KMS-11 (cell line): ENCODE data around the gene PARD3B.

Source experiments
- H2AFZ ChIP-seq: fragments of 200-600 bp; sonication (generic); 2 replicates; pipeline ENCODE4 v1.6.1; 2016; ENCODE audit warnings: antibody characterized with exemption, mixed run types, low read depth
- H3K27ac ChIP-seq: fragments of 200-600 bp; sonication (generic); 2 replicates; pipeline ENCODE4 v1.6.1; 2016; ENCODE audit warnings: mild to moderate bottlenecking, mixed run types
- H3K27me3 ChIP-seq: fragments of 200-600 bp; sonication (generic); 2 replicates; pipeline ENCODE4 v1.6.1; 2017; ENCODE audit warnings: mild to moderate bottlenecking, low read depth, mixed run types, moderate library complexity; ENCODE audit not compliant: insufficient read depth
- H3K36me3 ChIP-seq: fragments of 200-600 bp; sonication (generic); 2 replicates; pipeline ENCODE4 v1.6.1; 2017; ENCODE audit warnings: mild to moderate bottlenecking, mixed run types; ENCODE audit not compliant: insufficient read depth
- H3K4me1 ChIP-seq: fragments of 200-600 bp; sonication (generic); 2 replicates; pipeline ENCODE4 v1.6.1; 2016; ENCODE audit warnings: mild to moderate bottlenecking, low read depth, mixed run types; ENCODE audit not compliant: poor library complexity, severe bottlenecking
- H3K4me2 ChIP-seq: fragments of 200-600 bp; sonication (generic); 2 replicates; pipeline ENCODE4 v1.7.0; 2016; ENCODE audit warnings: mild to moderate bottlenecking, mixed run types
- H3K4me3 ChIP-seq: fragments of 200-600 bp; sonication (generic); IDR thresholded peaks from 2 replicates; pipeline ENCODE4 v1.6.1; 2017; ENCODE audit warnings: low read depth, low read length, mixed read lengths; ENCODE audit not compliant: insufficient read depth
- H3K79me2 ChIP-seq: fragments of 200-600 bp; sonication (generic); 2 replicates; pipeline ENCODE4 v1.6.1; 2016; ENCODE audit warnings: low read depth, mixed run types; ENCODE audit not compliant: insufficient read depth
- H3K9ac ChIP-seq: fragments of 200-600 bp; sonication (generic); 2 replicates; pipeline ENCODE4 v1.6.1; 2016; ENCODE audit warnings: mild to moderate bottlenecking, mixed run types
- H4K20me1 ChIP-seq: fragments of 200-600 bp; sonication (generic); 2 replicates; pipeline ENCODE4 v1.6.1; 2016; ENCODE audit warnings: mild to moderate bottlenecking, mixed run types; ENCODE audit not compliant: insufficient read depth
- CTCF ChIP-seq: fragments of 200-600 bp; sonication (generic); conservative IDR thresholded peaks from 2 replicates; pipeline ENCODE4 v1.6.1; 2017; ENCODE audit warnings: low read depth, mild to moderate bottlenecking, antibody characterized with exemption, low read length, moderate library complexity, mixed read lengths

PARD3B gene

GRCh38 chr2:205557873-205558272 is 1012.6 kb downstream of the PARD3B start:
- TF ChIP-seq CTCF: no peak
- Histone ChIP-seq H3K27me3 (no peaks in the 10 kb centered on the region), H3K79me2 (no peaks in the 10 kb centered on the region), H3K4me2 (no peak overlapping the region), H3K36me3 (no peaks in the 10 kb centered on the region), H2AFZ (no peak overlapping the region), H3K9ac (no peak overlapping the region), H3K4me3 (no peak overlapping the region), H4K20me1 (no peaks in the 10 kb centered on the region), H3K27ac (no peak overlapping the region), H3K4me1 (no peaks in the 10 kb centered on the region)

- Histone ChIP-seq H3K4me1 (no peaks in the 10 kb centered on the region), H2AFZ (no peak overlapping the region), H3K4me3 (no peak overlapping the region), H4K20me1 (no peaks in the 10 kb centered on the region), H3K9ac (no peak overlapping the region), H3K27ac (no peak overlapping the region), H3K4me2 (no peak overlapping the region), H3K79me2 (no peaks in the 10 kb centered on the region), H3K27me3 (no peaks in the 10 kb centered on the region), H3K36me3 (no peaks in the 10 kb centered on the region)
- no peak for TF ChIP-seq CTCF
These were observed 1016.2 kb downstream of the PARD3B start for GRCh38 chr2:205561441-205561840.

GRCh38 chr2:205563646-205564045 is 1018.4 kb downstream of the PARD3B start:
- Histone ChIP-seq H3K27me3 (no peaks in the 10 kb centered on the region), H3K4me1 (no peaks in the 10 kb centered on the region), H3K27ac (no peak overlapping the region), H3K36me3 (no peaks in the 10 kb centered on the region), H3K9ac (no peak overlapping the region), H4K20me1 (no peaks in the 10 kb centered on the region), H3K4me3 (no peak overlapping the region), H3K4me2 (no peak overlapping the region), H2AFZ (no peak overlapping the region), H3K79me2 (no peaks in the 10 kb centered on the region)
- peak; percentile 55 for TF ChIP-seq CTCF

GRCh38 chr2:205564346-205565141 is 1019.3 kb downstream of the PARD3B start:
- Histone ChIP-seq H2AFZ (no peak overlapping the region), H3K9ac (no peak overlapping the region), H4K20me1 (no peaks in the 10 kb centered on the region), H3K4me3 (no peak overlapping the region), H3K36me3 (no peaks in the 10 kb centered on the region), H3K4me2 (no peak overlapping the region), H3K27ac (no peak overlapping the region), H3K27me3 (no peaks in the 10 kb centered on the region), H3K79me2 (no peaks in the 10 kb centered on the region), H3K4me1 (no peaks in the 10 kb centered on the region)
- TF ChIP-seq CTCF: no peak
